ENCODE data around the gene SLIT3.

Gene SLIT3

DNA sequence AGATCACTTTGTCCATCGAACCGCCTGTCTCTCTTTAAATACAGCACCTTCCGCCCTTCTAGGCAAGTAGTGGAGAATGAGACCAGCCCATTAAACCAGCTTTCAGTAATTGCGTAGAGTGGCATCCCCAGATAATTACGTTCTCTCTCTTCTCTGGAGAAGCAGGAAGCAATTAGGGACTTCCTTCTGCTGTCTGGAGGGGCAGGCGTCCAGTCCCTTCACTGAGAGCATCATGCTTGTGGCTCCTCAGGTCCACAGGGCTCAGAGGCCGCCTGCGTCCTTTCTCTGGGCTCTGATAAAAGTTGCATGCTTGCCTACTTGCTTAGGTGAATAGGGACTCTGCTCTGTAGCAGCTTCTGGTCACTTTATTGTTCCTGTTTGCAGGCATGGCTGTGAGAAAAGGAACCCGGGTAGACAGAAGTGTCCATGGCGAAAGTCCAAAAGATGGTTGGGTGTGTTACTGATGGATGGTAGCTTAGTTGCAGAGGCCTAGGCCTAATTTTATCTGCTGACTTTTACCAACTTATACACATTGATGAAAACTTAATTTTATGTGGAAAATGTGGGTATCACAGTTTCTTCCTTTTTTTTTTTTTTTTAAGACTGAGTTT, 422.7 kb downstream of the SLIT3 start:
- DNase-seq (ENCODE audit: low read depth in 3 of 3, low spot score in 1 of 3), result no peak

DNA sequence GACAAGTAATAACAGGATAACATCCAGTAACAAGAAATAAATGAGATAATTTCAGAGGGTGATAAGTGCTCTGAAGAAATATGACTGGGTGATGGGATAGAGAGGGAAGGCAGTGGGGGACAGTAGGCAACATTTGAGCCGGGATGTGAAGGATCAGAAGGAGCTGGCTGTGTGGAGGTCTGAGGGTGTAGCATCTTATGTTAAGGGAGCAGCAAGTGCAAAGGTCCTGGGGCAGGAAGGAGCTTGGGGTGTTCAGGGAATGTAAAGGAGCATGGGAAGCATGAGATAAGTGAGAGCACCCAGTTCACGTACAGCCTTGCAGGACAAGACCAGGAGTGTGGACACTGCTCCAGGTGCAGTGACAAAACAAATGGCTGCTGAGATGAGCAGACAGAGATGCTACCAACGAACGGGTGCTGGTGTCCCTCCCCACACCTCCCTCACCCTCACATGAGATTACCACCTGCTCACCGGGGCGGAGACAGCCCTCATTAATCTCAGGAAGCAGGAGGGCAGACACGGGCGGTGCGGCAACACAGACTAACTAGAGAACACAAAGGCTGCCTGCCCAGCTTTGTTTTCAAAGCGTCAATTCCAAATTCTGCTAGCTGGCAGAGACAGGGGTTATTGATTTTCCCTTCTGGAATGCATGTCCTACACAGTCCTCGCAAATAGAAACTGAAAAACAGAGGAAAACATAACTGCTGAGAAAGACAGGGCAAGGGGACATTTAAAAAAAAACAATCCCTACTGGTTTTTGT, 423.6 kb downstream of the SLIT3 start:
- no peak for DNase-seq (ENCODE audit: low read depth in 3 of 3, low spot score in 1 of 3)

DNA sequence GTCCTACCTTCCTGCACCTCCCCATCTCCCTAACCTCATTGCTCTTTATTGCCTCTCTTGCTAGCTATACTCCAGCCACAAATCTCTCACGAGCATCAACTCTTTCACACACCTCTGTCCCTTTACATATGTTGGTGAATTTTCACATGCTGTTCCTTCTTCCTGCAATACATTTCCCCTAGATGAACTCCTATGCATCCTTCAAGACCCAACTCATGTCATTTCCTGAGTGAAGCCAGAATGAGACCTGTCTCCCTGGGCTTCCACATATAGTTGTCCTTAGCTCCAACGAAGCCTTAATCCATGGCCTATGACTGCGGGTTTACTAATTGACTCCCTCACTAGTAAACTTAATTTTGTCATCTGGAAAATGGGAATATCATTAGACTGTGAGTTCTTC, 424.5 kb downstream of the SLIT3 start:
- no peak for DNase-seq (ENCODE audit: low read depth in 3 of 3, low spot score in 1 of 3)

DNA sequence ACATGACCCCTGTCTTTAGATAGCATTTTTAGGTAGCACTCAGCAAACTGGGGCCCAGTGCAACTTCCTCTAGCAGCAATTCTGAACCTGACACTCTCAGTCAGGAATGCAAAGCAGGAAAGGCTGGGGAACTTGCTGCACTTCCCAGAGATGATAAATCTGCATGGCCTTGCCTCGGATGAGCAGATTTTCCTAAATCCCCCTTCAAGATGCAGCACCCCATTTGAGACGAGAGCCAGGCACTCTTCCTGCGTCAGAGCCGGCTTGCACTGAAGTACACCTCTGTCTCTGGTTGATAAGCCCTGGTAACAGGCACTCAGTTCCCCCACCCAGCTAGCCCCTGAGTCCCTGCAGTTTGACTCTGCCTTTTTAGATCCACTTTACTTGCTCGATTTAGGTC, 425.1 kb downstream of the SLIT3 start:
- DNase-seq (ENCODE audit: low read depth in 3 of 3, low spot score in 1 of 3), result no peak

DNA sequence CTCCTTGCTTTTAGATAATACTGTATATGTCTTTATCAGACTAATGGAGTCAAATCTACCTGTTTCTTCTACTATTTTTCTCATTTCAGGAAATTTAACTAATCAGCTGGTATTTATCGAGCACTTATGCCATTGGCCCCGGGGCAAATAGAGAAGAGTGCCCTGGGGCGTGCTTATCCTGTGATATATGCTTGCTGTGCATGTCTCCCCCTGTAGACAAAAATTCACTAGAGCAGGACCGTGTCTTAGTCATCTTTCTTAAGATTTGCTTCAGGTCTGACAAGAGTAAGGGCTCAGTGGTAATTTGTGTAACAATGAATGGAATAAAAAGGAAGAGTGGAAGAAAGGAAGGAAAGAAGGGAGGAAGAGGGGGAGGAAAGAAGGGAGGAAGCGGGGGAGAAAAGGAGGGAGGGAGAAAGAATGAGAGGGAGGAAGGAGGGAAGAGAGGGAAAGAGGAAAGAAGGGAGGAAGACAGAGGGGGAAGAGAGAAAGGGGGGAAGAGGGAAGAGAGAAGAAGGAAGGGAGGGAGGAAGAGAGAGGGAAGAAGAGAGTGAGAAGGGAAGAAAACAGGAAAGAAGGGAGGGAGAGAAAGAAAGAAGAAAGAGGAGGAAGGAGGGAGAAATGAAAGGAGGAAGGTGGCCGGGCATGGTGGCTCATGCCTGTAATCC, 426.1 kb downstream of the SLIT3 start:
- DNase-seq (ENCODE audit: low read depth in 3 of 3, low spot score in 1 of 3), result no peak

DNA sequence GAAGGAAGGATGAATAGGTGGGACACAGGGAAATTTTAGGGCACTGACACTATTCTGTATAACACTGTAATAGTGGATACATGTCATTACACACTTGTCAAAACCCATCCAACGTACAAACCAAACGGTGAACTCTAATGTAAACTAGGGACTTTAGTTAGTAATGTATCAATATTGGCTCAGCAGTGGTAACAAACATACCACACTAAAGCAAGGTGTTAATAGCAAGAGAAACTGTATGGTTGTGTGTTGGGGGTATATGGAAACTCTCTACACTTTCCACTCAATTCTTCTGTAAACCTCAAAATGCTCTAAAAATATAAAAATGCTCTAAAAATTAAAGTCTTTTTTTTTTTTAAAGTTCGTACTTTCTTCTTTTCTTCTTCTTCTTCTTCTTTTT, 428.7 kb downstream of the SLIT3 start:
- no peak for DNase-seq (ENCODE audit: low read depth in 3 of 3, low spot score in 1 of 3)

DNA sequence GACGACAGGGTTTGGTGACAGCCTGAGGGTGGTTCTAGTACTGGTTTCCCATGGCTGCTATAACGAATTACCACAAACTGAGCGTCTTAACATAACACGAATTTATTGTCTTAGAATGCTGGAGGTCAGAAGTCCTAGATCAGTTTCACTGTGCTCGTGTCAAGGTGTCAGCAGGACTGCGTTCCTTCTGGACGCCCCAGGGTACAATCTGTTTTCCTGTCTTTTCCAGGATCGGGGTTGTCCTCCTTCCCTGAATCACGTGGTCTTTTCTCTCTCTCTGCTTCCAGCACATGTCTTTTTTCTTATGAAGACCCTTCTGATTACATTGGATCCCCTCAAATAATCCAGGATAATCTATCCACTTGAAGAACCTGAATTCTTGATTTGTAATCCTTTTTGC, 430.0 kb downstream of the SLIT3 start:
- DNase-seq (ENCODE audit: low read depth in 3 of 3, low spot score in 1 of 3), result no peak

DNA sequence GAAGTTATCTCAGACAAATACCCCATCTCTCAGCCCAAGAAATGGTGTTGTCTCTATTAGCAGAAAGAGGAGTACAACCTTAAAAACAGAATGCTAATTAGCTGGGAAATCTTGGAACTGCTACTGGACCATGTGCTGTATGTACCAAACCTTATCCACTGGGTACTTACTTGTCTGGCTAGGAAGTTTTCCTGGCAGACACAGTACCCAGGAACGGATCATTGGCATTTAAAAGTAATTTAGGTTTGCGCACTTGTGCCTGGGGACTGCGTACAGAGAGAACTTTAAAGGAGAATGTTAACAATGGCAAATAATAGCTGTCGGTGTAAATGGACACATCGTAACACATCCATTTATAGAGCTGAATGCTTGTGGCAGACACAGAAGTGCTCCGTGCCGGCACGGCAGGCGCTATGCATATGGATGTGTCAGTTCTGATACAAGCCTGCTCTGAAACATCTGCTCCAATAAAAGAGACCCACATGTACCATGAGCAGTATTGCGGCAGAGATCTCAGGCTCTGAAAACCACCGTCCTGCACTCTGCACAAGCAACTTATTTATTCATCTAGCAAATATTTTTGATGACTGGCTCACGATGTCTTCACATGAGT, 431.2 kb downstream of the SLIT3 start:
- DNase-seq (ENCODE audit: low read depth in 3 of 3, low spot score in 1 of 3), result no peak

DNA sequence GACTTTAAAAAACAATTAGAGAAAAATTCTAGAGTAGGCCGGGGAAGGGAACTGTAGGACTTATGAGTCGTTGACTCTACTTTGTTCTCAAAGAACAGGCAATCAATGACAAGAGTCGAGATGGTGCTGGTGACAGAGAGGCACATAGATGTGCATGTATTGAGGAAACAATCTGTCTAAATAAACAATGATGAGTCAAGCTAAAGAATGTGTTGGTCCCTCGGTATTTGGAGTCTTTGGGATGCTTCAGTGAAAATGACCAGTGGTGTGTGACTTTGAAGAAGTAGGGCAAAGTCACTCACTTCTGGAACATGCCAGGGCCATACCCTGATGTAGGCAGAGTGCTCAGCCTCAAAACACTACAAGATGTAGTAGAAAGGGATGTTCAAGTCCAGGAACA, 433.7 kb downstream of the SLIT3 start:
- no peak for DNase-seq (ENCODE audit: low read depth in 3 of 3, low spot score in 1 of 3)

DNA sequence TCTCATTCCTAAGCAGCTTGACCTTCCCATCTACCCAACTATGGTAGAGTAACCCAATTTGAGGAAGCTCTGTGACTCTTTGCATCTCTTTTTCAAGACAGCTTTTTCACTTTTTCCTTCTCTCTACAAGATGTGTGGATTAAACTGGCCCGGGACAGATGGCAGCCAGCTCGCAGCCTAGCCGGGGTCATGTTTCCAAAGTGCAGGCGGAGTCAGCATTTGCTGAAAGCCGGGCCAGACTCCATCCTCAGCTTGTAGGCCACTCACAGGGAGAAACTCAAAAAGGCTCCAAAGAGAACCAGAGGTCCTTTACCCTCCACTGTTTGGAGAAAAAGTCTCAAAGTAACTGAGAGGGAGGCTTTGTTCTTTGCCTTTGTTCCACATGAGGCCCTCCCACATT, 435.0 kb downstream of the SLIT3 start:
- no peak for DNase-seq (ENCODE audit: low read depth in 3 of 3, low spot score in 1 of 3)

DNA sequence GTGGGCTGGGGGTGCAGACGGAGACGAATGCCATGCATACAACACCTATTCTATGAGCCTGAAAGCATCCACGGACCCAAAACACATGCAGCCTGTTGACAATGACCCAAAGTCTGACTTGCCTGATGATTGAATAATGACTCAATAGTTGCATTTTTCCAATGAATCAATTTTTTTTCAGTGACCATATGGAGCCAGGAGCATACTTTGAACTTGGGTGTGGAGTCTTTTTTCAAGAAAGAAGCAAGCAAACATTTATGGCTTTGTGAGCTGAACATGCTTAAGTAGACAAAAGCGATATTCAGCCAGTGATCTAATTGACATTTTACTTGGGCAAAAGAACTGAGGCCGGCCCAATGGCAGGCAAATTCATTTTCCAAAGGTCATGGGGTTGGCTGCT, 437.9 kb downstream of the SLIT3 start:
- DNase-seq (ENCODE audit: low read depth in 3 of 3, low spot score in 1 of 3), result no peak

DNA sequence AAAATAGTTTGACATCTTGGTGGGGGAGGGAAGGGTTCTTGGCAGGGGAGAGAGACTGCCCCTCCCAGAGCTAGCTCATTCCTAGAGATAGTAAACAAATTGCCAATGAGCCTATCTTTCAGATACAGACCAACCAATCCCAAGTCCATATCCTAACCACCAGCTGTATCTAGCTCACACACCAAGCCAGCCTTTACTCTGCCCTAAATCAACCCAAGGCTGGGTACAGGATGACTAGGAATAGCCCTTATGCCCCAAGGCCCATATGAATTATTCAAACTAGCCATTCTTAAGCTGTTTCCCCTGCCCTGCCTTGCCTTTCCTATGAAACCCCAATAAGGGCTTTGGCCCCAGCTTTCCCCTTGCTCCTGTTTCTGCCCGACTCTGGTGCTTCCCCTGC, 440.4 kb downstream of the SLIT3 start:
- DNase-seq (ENCODE audit: low read depth in 3 of 3, low spot score in 1 of 3), result no peak

DNA sequence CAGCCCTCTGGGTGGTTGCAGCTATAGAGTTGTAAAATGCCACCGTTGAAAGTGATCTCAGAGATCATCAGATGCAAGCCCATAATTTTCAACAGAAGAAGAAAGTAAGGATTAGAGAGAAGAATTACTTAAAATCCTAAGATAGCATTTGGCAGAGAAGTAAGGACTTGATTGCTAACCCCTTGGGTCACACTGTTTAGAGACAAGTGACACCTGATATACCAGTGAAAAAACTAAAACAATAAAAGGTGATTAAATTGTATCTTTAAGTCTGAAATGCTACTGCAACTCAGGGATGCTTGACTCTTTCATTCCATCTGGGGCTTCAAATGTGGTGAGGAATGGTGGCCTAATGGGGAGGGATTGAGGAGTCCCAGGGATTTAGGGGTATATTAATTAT, 440.9 kb downstream of the SLIT3 start:
- no peak for DNase-seq (ENCODE audit: low read depth in 3 of 3, low spot score in 1 of 3)

DNA sequence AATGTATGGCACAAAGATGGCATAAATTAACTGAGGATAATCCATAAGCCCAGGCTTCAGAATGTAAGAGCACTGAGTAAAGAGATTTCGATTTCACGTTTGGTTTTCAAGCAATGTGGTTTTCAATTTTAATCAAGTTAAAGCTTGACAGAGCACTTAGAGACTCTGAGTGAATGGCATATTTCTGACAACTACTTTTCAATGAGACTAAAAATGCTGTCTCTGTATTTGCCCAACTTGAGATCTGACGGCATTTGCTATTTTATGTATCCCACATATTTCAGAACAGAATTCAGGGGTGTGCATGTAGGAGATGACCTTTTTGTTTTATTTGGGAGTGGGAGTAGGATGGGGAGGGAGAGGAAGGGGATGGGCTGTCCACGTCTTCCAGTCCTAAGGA, 441.5 kb downstream of the SLIT3 start:
- no peak for DNase-seq (ENCODE audit: low read depth in 3 of 3, low spot score in 1 of 3)

DNA sequence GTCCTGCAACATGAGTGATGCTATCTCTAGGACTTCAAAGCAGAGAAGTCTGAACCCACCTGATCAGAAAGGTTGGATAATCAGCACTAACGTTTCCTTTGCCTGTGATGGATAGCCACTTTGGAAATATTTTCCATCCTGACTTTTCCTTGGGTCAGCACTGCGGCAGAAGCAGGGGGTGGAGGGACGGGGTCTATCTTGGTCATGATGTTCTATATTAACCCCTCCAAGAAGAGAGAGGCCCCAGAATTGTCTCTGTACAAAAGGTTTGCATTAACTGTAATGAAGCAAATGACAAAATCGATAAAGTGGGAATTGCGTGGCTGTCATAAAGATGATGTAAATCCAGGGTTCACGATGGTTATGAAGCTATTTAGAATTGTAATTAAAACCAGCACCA, 441.9 kb downstream of the SLIT3 start:
- no peak for DNase-seq (ENCODE audit: low read depth in 3 of 3, low spot score in 1 of 3)

DNA sequence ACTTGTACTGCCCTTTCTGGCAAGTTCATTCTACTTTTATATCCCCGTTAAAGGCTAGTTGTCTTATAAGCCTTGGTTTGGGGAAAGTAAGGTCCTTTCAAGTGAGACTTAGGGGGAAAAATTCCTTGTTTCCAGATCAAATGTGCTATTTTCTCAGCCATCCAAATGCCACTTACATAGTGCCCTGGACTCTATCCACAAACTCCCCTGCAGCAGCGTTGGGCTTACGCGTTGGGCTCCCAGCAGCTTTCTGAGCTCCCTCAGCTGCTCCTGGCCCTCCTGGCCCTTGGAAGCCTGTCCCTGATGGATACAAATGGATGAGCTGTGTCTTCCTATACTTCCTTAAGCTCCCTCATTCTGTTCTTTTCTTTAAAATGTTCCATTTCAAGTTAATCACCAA, 442.6 kb downstream of the SLIT3 start:
- DNase-seq (ENCODE audit: low read depth in 3 of 3, low spot score in 1 of 3), result no peak

DNA sequence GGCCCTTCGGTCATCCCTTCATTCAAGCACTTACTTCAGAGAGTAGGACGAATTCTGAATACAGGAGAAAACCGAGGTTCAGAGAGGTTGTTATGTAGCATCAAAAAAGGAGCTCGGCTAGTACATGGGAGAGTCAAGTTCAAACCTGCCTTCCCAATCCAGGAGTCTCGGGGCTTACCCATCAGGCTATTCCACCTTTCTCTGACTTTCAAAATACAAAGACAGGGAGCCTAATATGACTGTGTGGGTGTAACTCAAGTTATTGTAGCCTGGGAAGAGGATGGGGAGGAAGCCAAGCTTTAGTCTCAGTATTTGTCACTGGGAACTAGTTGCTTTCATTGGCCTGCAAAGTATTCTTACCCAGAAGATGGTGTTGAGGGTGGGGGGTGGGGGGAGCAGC, 447.0 kb downstream of the SLIT3 start:
- DNase-seq (ENCODE audit: low read depth in 3 of 3, low spot score in 1 of 3), result no peak

DNA sequence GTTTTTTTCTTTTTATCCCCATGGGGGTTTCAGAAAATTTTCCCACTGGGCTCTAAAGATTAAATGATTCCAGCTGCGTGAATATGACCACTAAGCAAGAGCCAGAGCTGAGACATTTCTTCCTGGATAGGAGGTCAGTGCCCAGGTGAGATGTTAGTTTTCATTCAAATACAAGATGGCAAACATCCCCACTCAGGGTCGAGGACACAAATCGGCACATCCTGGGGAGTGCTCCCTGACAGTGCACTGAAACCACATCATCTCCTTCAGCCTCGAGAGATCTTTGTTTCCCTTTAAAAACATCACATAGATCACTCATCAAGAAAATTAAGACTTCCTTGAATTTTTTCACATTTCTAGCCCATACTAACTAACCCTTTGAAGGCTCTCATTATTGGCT, 448.6 kb downstream of the SLIT3 start:
- DNase-seq (ENCODE audit: low read depth in 3 of 3, low spot score in 1 of 3), result no peak

DNA sequence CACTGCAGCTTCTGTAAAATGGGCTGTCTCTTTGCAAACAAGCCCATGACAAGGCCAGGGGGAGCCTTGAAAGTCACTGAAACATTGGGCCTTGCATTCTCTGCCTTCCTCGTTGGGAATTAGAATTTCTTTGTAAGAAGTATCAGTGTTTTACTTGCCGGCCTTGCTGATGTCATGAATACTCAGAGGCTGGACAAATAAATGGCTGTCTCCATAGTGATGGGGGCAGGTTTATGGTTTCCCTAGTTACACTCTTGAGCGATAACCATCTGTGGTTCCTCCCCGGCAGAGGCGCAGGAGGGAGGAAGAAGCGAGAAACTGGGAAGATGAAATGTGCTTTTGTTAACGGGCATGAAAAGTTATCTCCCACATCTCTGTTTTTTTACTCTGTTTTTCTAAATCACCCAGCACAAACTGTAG, 449.0 kb downstream of the SLIT3 start:
- DNase-seq (ENCODE audit: low read depth in 3 of 3, low spot score in 1 of 3), result no peak

DNA sequence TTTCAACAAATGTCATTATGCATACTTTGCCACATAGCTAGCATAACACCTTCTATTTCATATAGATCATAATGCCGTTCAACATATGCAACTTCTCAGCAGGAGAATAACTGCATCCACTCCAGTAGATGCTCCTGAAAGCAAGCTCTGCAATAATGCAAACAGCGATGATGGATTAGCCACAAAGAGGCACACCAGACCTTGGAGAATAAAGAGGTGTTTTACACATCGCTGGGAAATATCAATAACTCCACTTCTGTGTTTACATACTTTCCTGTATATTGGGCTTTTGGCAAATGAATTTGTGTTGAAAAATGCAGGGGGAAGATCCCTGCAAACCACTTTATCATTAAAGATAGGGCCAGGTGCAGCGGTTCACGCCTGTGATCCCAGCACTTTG, 450.3 kb downstream of the SLIT3 start:
- DNase-seq (ENCODE audit: low read depth in 3 of 3, low spot score in 1 of 3), result no peak

DNA sequence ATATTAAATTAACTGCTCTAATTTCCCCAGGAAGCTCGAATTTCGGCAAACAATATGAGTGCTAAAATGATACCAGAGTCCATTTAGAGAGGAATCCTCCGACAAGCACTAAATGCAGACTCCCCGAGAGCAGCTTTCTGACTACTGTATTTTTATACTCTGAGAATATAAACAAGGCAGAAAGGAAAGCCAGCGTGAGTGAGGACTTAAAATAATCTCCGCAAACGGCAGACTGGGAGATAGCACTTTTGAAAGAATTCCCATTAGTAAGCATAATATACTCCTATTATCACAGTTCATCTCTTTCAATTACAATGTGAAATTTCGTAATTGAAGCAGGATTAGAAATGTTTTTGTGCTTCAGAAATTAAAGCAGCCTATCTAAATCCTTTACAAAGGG, 452.4 kb downstream of the SLIT3 start:
- DNase-seq (ENCODE audit: low read depth in 3 of 3, low spot score in 1 of 3), result no peak

DNA sequence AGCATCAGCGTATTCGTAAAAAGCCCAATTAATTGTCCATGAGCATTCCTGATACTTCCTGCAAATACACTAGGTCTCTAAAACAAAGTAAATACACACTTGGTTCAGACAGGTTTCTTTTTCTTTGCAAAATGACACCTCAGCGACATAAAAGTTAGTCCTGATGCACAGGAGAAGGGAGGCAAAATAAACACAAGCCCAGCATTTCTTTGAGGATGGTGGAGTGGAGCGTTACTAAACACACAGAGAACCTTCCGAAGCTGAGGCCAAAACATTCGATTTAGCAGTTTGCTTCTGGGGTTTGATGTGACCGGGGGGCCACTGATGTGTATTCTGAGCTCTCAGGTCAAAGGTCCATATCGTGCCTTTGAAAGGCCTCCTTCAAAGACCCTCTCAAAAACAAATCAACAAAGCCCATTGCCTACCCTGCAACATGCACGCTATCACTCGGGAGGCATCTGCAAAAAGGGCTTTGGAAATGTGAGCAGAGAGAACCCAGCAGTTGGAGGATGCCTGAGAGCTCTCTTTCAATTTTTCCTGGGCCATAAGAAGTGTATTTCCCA, 453.3 kb downstream of the SLIT3 start:
- no peak for DNase-seq (ENCODE audit: low read depth in 3 of 3, low spot score in 1 of 3)

Measured in stimulated activated CD4-positive, alpha-beta T cell treated with anti-CD3 and anti-CD28 coated beads, TNF-alpha, amount 100 ng/mL, for 1 hour (primary cell).